Muscle of back (tissue), 11 donors: ENCODE data around the gene TLK2. TPM values are rescaled to one million over a fixed set of nuclear protein-coding genes. Genes with fewer than 3 reads are reported as not detected.
A peak's percentile ranks its signal among the peaks of the same experiment; 100 is the strongest.
"Not testable (repeated sequence)": the region's sequence is repeated elsewhere in the genome, so short reads cannot be mapped to it uniquely, and the experiment has no call there.

Experiments
- DNase-seq, 3 donors: peaks; one replicate each; pipeline versions ENCODE4 v3.0.0 to v3.0.0-alpha.2; 2013
- polyA plus RNA-seq, 10 donors: library from polyadenylated mRNA; unstranded; fragments of 120-200 nt; gene quantifications; one replicate each; pipeline ENCODE4 v1.2.1, GENCODE V29; 2013; ENCODE audit not compliant: insufficient read length in 10 of 10

TLK2 gene
- polyA plus RNA-seq, 10 donors, result 41.4 to 55.3 (median 44.5) TPM

DNA sequence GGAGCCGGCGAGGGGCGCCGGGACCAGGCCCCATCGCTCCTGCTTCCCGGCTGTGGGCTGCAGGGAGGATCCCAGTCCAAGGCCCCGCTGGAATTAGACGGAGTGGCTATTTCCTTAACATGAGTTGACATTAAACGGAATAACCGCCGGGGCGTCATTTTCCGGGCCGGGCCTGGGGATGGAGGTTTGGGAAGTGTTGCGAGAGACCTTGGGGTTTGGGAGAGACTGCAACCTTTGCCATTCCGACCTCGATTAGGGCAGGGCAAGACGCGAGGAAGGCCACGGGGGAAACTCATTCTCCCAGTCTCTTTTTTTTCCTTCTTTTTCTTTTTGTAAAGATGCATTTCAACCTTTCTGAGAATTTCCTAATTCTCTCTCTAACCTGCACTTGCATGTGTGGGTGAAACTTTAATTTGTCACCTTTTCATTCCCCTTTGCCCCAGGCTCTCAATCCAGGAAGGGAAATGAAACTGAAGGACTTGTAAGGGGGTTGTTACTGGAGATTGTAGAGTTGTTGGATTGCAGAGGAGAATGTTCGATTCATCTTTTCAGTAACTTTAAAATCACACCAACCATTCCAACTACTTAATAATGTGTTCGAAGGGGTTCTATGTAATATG lies 1.1 kb downstream of the TLK2 start:
- DNase-seq, result peak in 1 of 3 donors; percentile 65

DNA sequence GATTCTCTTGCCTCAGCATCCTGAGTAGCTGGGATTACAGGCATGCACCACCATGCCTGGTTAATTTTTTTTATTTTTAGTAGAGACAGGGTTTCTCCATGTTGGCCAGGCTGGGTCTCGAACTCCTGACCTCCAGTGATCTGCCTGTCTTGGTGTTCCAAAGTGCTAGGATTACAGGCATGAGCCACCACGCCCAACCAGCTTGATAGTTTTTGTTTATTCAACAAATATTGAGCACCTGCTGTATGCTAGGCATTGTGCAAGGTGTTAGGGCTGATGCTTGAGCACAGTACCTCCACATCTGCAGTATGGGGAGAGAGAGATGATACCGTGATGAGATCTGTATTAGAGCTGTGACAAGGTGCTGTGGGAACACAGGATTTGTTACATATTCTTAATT lies 3.9 kb downstream of the TLK2 start:
- DNase-seq, result not testable (repeated sequence)

DNA sequence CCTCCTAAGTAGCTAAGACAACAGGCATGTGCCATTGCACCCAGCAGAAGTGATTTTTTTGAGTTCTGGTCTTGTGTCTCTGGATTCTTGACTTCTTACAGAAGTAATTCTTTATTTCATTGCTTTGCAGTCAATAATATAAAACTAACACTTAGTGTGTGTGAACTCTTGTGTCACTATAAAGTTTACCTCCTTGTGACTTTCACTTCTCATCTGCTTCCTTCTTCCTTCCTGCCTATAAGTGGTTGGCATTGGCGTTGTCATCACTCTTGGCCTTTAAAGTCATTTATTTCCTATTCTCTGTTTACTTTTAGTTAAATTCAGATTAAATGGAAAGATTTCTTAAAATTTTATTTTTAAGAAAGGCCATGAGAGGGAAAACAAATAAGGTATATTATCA lies 12.4 kb downstream of the TLK2 start:
- not testable (repeated sequence) for DNase-seq

DNA sequence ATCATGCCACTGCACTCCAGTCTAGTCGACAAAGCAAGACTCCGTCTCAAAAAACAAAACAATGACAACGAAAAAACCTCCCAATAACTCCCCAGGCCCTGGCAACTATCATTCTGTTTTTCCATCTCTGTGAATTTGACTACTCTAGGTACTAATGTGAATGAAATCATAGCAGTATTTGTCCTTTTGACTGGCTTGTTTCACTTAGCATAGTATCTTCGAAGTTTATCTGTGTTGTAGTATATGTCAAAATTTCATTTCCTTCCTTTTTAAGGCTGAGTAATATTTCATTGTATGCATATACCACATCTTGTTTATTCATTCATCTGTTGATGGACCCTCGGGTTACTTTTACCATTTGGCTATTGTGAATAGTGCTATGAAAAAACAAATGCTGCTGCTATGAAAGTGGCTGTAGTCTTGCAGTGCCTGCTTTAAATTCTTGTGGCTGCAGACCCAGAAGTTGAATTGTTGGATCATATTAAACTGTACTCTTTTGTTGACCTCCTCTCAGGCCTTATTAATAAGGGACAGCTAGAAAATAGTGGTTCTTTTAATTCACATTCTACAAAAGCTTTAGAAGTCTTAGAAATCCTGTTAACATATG lies 14.5 kb downstream of the TLK2 start:
- not testable (repeated sequence) for DNase-seq

DNA sequence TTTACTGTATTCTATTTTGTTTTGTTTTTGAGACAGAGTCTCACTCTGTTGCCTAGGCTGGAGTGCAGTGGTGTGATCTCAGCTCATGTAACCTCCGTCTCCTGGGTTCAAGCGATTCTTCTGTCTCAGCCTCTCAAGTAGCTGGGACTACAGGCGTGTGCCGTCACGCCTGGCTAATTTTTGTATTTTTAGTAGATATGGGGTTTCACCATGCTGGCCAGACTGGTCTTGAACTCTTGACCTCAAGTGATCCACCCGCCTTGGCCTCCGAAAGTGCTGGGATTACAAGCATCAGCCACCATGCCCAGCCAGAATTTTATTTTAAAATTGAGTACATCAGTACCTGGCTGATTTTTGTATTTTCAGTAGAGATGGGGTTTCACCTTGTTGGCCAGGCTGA lies 15.4 kb downstream of the TLK2 start:
- not testable (repeated sequence) for DNase-seq

DNA sequence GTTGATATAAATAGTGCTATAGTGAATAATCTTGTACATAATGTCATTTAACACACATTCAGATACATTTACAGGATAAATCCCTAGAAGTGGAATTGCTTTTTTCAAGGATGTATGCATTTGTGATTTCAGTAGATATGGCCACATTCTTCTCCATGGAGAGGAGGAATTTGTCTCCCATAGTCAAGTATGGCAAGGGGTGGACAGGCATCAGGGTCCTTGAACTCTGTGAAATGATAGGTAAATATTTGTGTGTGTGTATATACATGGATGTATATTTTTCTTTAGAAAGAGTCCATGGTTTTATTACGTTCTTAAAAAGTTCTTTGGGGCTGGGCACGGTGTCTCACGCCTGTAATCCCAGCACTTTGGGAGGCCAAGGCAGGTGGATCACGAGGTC lies 17.7 kb downstream of the TLK2 start:
- not testable (repeated sequence) for DNase-seq

DNA sequence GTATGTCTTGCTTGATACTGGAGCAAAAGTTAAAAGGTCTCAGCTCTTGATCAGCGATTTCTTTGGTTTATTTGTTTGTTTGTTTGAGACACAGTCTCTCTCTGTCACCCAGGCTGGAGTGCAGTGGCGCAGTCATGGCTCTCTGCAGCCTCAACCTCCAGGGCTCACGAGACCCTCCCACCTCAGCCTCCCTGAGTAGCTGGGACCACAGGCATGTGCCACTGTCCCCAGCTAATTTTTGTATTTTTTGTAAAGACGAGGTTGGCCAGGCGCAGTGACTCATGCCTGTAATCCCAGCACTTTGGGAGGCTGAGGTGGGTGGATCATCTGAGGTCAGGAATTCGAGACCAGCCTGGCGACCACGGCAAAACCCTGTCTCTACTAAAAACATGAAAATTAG lies 20.2 kb downstream of the TLK2 start:
- not testable (repeated sequence) for DNase-seq

DNA sequence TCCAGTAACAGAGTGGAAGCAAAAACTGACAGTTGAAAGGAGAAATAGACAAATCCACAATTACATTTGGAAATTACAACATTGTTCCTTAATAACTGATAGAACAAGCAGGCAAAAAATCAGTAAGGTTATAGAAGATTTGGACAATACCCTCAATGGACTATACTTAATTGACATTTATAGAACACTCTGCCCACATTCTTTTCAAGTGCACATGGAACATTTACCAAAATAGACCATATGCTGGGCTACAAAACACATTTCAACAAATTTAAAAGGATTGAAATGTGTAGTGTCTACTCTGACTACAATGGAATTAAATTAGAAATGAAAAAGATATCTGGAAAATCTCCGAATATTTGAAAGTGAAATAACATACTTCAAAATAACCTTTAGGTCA lies 21.8 kb downstream of the TLK2 start:
- DNase-seq, result not testable (repeated sequence)

DNA sequence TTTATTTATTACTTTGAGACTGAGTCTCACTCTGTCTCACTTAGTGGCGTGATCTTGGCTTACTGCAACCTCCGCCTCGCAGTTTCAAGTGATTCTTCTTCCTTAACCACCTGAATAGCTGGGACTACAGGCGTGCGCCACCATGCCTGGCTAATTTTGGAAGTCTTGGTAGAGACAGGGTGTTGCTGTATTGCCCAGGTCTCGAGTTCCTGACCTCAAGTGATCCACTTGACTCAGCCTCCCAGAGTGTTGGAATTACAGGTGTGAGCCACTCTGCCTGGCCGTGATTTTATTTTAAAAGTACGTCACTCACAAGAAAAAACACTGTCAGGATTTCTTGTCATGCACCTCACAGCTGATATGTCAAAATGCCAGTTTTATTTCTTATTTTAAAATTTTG lies 26.2 kb downstream of the TLK2 start:
- not testable (repeated sequence) for DNase-seq

DNA sequence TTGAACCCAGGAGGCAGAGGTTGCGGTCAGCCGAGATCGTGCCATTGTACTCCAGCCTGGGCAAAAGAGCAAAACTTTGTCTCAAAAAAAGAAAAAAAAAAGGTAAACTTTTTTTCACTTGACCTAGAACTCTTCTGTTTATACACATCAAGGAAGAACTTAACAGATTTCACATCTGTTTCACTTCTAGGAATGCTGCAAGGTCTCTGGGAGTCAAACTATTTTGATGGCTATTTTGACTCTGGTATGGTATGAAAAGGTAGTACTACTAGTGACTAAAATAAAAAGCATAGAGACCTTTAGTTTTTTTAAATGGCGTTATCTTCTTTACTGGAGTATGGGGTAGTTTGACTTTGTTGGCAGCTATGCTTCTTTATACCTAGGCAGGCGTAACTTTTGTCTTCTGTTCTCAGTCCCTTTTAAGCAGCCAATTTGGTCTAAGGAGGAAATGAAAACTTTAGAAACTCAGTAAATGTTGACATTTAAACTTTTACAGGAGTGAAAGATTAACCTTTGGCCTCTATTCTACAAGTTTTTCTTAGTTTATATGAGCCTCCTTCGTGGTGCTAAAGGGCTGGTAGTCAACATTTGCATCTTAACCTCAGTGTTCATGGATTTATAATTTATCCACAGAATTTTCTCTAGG lies 28.7 kb downstream of the TLK2 start:
- DNase-seq, result not testable (repeated sequence)

DNA sequence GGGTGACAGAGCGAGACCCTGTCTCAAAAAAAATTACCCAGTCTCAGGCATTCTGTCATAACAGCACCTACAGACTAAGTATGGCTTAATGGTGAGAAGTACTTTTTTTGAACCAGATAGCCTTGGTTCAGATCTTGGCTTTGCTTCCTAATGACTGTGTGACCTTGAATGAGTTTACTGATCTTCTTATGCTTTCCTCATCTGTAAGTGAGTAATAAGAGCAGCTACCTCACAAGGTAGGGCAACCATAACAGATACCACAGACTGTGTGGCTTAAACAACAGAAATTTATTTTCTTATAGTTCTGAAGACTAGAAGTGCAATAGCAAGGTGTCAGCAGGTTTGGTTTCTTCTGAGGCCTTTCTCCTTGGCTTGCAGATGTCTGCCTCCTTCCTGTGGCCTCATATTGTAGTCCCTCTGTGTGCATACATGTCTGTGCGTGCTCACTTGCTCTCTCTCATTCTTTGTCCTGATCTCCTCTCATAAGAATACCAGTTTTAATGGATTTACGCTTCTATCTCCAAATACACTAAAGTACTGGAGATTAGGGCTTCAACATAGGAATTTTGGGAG lies 31.7 kb downstream of the TLK2 start:
- DNase-seq, result not testable (repeated sequence)

DNA sequence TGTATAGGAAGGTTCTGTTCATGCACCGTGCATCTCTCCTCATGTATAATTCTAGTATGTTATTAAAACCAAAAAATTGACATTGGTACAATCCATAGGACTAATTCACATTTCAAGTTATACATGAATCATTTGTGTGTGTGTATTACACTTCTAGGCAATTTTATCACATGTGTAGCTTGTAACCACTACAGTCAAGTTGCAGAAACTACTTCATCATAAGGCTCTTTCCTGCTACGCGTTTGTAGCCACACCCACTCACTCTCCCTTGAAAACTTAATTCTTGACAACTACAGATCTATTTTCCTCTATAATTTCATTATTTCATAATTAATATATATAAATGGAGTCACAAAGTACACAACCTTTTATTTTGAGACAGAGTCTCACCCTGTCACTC lies 32.4 kb downstream of the TLK2 start:
- DNase-seq, result not testable (repeated sequence)

DNA sequence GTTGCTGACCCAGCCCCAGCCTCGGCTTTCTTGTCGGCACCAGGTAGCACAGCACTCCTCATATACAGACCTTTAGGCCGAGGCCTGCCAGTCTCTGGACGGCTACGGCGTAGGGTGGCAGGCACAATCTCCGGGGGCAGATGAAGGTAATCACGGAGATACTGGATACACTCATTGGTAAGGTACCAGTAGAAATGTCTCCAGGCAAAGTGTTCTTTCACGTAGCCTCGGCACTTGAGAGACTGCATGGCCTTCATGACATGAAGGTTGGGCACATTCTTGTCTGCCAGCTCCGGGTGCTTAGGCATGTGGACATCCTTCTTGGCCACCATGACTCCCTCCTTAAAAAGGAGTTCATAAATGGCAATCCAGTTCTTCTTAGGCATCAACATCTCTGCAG lies 37.8 kb downstream of the TLK2 start:
- DNase-seq, result not testable (repeated sequence)

DNA sequence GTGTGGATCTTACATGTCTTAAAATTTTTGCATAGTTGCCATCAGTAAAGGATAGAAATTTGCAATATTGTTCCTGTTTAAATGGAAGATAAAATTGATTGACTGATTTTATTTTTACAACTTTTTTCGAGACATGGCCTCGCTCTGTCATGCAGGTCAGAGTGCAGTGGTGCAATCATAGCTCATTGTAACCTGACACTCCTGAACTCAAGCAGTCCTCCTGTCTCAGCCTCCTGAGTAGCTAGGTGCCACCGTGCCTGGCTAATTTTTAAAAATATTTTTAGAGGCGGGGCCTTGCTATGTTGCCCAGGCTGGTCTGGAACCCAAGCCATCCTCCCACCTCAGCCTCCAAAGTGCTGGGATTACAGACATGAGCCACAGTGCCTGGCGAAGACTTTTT lies 42.7 kb downstream of the TLK2 start:
- DNase-seq, result not testable (repeated sequence)

DNA sequence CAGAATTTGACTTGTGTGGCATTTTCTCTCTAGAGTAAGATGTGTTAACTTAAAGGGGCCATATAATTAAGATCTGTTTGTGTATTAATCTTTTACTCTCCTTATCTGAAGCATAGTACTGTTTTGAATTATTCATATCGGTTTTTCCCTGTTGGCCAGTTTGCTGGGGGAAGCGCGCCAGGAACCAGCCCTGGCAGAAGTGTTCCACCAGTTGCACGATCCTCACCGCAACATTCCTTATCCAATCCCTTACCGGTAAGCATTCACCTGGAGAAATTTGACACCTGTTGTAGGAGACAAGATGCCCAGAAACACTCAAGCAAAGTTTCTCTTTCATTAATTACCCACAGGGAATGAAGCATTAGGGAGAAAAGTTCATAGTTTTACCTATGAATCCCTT lies 45.5 kb downstream of the TLK2 start:
- not testable (repeated sequence) for DNase-seq

DNA sequence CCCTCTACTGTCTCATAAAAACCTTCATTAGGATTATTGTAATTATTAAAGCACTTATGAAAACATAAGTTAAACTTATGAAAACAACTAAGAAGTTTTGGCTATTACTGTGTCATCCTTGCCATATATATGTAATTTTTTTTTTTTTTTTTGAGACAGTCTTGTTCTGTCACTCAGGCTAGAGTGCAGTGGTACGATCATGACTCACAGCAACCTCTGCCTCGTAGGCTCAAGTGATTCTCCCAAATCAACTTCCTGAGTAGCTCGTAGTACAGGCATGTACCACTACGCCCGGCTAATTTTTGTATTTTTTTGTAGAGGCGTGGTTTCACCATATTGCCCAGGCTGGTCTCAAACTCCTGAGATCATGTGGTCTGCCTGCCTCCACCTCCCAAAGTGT lies 46.7 kb downstream of the TLK2 start:
- not testable (repeated sequence) for DNase-seq

DNA sequence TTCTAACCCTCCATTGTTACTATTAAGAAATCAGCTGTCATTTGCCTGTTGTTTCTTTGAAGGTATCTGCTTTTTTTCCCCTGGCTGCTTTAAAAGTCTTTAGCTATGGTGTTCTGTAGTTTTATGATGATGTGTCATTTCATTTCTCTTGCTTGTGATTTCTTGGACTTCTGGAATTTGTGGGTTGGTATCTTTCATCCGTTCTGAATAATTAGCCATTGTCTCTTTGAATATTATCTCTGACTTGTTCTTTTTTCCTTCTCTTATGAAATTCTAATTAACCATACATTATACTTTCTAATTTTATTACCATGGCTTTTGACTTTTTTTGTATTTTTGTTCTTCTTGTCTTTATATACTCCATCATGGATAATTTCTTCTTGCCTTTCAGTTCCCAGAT lies 52.3 kb downstream of the TLK2 start:
- DNase-seq, result not testable (repeated sequence)

DNA sequence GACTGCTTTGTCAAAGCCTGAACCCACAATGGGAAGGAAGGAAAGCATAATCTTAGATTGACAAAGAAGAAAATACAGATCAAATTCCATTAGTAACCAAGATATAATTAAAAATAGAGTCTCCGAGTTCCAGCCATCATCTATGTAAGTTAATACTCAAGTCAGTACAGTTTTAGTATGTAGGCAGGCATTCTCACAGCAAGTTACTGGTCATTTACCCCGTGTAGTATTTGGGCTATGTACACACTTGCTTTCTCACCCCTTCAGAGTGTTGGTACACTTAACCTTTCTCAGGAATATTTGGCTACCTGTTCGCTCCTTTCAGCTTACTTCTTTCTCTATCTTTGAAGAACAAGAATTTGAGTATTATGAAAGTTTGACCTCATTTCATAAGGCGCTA lies 57.9 kb downstream of the TLK2 start:
- DNase-seq, result not testable (repeated sequence)

DNA sequence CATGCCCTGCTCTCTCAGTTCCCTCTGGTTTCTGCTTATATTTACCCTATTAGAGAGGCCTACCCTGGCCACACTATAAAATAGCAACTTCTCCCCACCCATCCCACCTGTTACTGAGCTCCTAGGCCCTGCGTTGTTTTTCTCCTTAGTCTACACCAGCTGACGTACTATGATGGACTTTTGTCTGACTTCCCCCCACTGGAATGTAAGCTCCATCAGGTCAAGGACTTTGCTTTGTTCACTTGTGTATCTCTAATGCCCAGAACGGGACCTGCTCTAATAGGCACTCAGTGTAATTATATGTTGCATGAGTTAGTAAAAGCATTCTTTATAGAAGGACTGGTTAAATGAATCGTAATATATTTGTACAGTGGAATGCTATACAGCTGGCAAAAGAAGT lies 62.4 kb downstream of the TLK2 start:
- not testable (repeated sequence) for DNase-seq

DNA sequence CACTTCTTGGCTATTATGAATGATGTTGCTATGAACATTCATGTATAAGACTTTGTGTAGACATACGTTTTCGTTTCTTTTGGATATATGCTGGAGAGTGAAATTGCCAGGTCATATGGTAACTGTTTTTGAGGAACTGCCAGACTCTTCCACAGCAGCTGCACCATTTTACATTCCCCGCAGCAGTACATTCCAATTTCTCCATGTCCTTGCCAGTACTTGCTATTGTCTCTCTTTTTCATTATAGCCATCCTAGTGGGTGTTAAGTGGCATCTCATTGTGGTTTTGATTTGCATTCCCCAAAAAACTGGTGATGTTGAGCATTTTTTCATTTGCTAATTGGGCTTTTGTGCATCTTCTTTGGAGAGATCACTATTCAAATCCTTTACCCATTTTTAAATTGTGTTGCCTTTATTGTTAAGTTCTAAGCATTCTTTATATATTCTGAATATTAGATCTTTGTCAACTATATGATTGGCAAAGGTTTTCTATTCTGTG lies 64.7 kb downstream of the TLK2 start:
- DNase-seq, result not testable (repeated sequence)

DNA sequence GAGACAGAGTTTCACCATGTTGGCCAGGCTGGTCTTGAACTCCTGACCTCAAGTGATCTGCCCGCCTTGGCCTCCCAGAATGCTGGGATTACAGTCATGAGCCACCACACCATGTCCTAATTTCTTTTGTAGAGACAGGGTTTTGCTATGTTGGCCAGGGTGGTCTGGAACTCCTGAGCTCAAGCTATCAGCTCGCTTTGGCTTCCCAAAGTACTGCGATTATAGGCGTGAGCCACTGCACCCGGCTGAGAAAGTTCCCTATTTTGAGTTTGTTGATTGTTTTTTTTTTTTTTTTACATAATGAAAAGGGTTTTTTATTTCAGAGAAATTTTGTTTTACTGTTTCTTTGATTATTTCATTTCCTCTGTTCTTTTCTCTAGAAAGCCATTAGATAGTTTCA lies 67.4 kb downstream of the TLK2 start:
- not testable (repeated sequence) for DNase-seq

DNA sequence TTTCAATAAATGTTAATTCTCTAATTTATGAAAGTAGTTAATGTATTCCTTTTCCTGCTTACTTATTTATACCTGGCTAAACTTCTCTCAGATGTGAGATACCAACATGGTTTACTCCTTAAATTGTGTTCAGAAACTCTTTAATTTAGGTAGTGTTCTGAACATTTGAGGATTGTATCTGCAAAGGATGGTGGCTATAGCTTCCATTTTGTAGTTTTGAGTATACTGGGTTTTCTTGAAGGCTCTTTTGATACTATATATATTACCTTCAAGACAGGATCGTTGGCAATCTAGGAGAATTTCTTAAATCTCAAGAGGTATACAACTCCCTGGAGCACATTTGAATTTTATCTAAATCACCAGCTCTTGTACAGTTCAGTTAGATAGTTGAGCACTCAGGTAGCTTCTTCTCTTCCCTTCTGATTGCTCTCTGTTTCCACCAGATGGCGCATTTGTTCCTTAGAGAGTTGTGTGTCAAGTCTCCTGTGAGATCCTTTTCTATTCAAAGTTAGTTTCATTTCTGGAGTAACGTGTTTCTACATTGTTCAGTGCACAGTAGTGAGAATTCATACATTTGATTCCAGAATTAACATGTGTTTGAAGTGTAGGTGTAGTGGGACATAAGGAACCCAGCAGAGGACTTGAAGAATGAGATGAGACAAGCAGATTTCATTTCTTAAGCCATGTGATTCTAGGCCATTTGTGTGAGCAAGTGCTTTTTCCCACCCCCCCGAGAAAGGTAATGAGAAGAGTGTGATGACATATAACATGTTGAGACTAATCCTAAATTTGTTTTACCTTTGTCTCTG lies 74.4 kb downstream of the TLK2 start:
- DNase-seq, result peak; percentile 6 to 68 (median 10)
